Measurements from ENCODE around the gene MCCD1.

The MCCD1 gene

GRCh38 chr6:31572041-31572911 lies 43.5 kb downstream of the MCCD1 start, which contains the start of gene LTA:
Gene LTA, plus strand, starts transcription at chr6:31572289. Its CDS starts 454 bp downstream, at chr6:31572743.
- DNase-seq (ENCODE audit: low spot score): no peak

DNA sequence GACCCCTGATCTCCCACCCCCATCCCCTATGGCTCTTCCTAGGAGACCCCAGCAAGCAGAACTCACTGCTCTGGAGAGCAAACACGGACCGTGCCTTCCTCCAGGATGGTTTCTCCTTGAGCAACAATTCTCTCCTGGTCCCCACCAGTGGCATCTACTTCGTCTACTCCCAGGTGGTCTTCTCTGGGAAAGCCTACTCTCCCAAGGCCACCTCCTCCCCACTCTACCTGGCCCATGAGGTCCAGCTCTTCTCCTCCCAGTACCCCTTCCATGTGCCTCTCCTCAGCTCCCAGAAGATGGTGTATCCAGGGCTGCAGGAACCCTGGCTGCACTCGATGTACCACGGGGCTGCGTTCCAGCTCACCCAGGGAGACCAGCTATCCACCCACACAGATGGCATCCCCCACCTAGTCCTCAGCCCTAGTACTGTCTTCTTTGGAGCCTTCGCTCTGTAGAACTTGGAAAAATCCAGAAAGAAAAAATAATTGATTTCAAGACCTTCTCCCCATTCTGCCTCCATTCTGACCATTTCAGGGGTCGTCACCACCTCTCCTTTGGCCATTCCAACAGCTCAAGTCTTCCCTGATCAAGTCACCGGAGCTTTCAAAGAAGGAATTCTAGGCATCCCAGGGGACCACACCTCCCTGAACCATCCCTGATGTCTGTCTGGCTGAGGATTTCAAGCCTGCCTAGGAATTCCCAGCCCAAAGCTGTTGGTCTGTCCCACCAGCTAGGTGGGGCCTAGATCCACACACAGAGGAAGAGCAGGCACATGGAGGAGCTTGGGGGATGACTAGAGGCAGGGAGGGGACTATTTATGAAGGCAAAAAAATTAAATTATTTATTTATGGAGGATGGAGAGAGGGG lies 44.7 kb downstream of the MCCD1 start:
- DNase-seq (ENCODE audit: low spot score): no peak

- no peak for DNase-seq (ENCODE audit: low spot score)
Observed at GRCh38 chr6:31574106-31575061, 45.6 kb downstream of the MCCD1 start.

DNA sequence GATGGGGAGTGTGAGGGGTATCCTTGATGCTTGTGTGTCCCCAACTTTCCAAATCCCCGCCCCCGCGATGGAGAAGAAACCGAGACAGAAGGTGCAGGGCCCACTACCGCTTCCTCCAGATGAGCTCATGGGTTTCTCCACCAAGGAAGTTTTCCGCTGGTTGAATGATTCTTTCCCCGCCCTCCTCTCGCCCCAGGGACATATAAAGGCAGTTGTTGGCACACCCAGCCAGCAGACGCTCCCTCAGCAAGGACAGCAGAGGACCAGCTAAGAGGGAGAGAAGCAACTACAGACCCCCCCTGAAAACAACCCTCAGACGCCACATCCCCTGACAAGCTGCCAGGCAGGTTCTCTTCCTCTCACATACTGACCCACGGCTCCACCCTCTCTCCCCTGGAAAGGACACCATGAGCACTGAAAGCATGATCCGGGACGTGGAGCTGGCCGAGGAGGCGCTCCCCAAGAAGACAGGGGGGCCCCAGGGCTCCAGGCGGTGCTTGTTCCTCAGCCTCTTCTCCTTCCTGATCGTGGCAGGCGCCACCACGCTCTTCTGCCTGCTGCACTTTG lies 46.7 kb downstream of the MCCD1 start, which contains the start of gene TNF:
TNF (plus strand) TSS at position 231 of the 567 bp plus-strand sequence; CDS start at position 408, 177 bp downstream.
- no peak for DNase-seq (ENCODE audit: low spot score)

DNA sequence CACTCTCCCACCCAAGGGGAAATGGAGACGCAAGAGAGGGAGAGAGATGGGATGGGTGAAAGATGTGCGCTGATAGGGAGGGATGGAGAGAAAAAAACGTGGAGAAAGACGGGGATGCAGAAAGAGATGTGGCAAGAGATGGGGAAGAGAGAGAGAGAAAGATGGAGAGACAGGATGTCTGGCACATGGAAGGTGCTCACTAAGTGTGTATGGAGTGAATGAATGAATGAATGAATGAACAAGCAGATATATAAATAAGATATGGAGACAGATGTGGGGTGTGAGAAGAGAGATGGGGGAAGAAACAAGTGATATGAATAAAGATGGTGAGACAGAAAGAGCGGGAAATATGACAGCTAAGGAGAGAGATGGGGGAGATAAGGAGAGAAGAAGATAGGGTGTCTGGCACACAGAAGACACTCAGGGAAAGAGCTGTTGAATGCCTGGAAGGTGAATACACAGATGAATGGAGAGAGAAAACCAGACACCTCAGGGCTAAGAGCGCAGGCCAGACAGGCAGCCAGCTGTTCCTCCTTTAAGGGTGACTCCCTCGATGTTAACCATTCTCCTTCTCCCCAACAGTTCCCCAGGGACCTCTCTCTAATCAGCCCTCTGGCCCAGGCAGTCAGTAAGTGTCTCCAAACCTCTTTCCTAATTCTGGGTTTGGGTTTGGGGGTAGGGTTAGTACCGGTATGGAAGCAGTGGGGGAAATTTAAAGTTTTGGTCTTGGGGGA lies 47.4 kb downstream of the MCCD1 start:
- DNase-seq (ENCODE audit: low spot score): no peak

- no peak for DNase-seq (ENCODE audit: low spot score)
Observed at GRCh38 chr6:31576897-31577578, 48.3 kb downstream of the MCCD1 start.

GRCh38 chr6:31577579-31577966 lies 48.8 kb downstream of the MCCD1 start:
- DNase-seq (ENCODE audit: low spot score): no peak

GRCh38 chr6:31578184-31579118 lies 49.7 kb downstream of the MCCD1 start:
- no peak for DNase-seq (ENCODE audit: low spot score)

GRCh38 chr6:31579119-31579505 lies 50.4 kb downstream of the MCCD1 start:
- DNase-seq (ENCODE audit: low spot score): no peak

Data from iPS-NIHi11 (cell line).